GM13977 (cell line): ENCODE measurements around the gene CRADD.

ENCODE experiments used
- DNase-seq: peaks from one replicate; pipeline ENCODE4 v3.0.0; 2012; ENCODE audit warnings: low spot score
- CTCF ChIP-seq: IDR thresholded peaks from 2 replicates; pipeline ENCODE4 v1.5.1; 2012; ENCODE audit warnings: mild to moderate bottlenecking, control low read depth; ENCODE audit not compliant: insufficient read depth; ENCODE audit errors: extremely low read depth, missing control alignments
- in situ Hi-C: fragments of 300-500 bp; cut with MboI; formaldehyde crosslinking; loops from one replicate; pipeline ENCODE4 v1.12.0; 2022; ENCODE audit warnings: low sequenced_read_pairs, low pct_unique_long_range_greater_than_20kb, mixed read lengths, inconsistent platforms; ENCODE audit not compliant: unreplicated experiment

CRADD gene

GRCh38 chr12:93762059-93762719, 85.0 kb downstream of the CRADD start:
- in situ Hi-C loops = loop anchor here (25.0 kb wide), 1 partner anchor 325 kb away; no protein-coding TSS in a partner anchor

GRCh38 chr12:93762912-93763553, 85.9 kb downstream of the CRADD start:
- DNase-seq = no peak
- TF ChIP-seq CTCF = no peak
- in situ Hi-C loops = loop anchor here (25.0 kb wide), 1 partner anchor 324 kb away; no protein-coding TSS in a partner anchor

More at GRCh38 chr12:93762059-93762719, 85.0 kb downstream of the CRADD start:
- no peak for DNase-seq
- TF ChIP-seq CTCF = no peak

- in situ Hi-C loops = loop anchor here (25.0 kb wide), 1 partner anchor 324 kb away; no protein-coding TSS in a partner anchor
- TF ChIP-seq CTCF = peak; percentile 27
- DNase-seq = no peak
These were observed 86.6 kb downstream of the CRADD start for GRCh38 chr12:93763746-93764147.

- TF ChIP-seq CTCF = no peak
- in situ Hi-C loops = loop anchor here (25.0 kb wide), 1 partner anchor 321 kb away; no protein-coding TSS in a partner anchor
- no peak for DNase-seq
These were observed 89.2 kb downstream of the CRADD start for GRCh38 chr12:93766371-93766770.

- peak; percentile 67 for TF ChIP-seq CTCF
- peak; percentile 59 for DNase-seq
These were observed 89.8 kb downstream of the CRADD start for GRCh38 chr12:93766796-93767523.

GRCh38 chr12:93767524-93767863, 90.3 kb downstream of the CRADD start:
- no peak for TF ChIP-seq CTCF
- in situ Hi-C loops = loop anchor here (25.0 kb wide), 1 partner anchor 320 kb away; no protein-coding TSS in a partner anchor
- DNase-seq = no peak

More at GRCh38 chr12:93766796-93767523, 89.8 kb downstream of the CRADD start:
- in situ Hi-C loops = loop anchor here (25.0 kb wide), 1 partner anchor 320 kb away; no protein-coding TSS in a partner anchor
